Spleen (tissue), 11 donors: Measurements from ENCODE around the gene NDUFS5. TPM values are rescaled to one million over a fixed set of nuclear protein-coding genes. Genes with fewer than 3 reads are reported as not detected.
"Not testable (repeated sequence)": the region's sequence is repeated elsewhere in the genome, so short reads cannot be mapped to it uniquely, and the experiment has no call there.

Experiments used
- DNase-seq: peaks from one replicate; pipeline ENCODE4 v3.0.0-alpha.2; 2020
- H3K27ac ChIP-seq, 8 donors: fragments of 200-600 bp; sonication (generic) in 7 of 8; 1 replicate in 4 of 8; 2 replicates in 4 of 8; pipeline versions ENCODE4 v1.5.0 to v1.8.0; 2016 to 2021; ENCODE audit warnings: inconsistent platforms in 4 of 8, mild to moderate bottlenecking in 4 of 8, moderate library complexity in 1 of 8
- H3K27me3 ChIP-seq, 7 donors: fragments of 200-600 bp; sonication (generic) in 6 of 7; replicated peaks in 1 of 7; 1 replicate in 4 of 7; 2 replicates in 3 of 7; pipeline versions ENCODE4 v1.5.0 to v1.8.0; 2016 to 2021; ENCODE audit warnings: inconsistent platforms in 3 of 7, mild to moderate bottlenecking in 1 of 7
- H3K36me3 ChIP-seq, 6 donors: fragments of 200-600 bp; sonication (generic) in 5 of 6; 1 replicate in 4 of 6; 2 replicates in 2 of 6; pipeline versions ENCODE4 v1.5.0 to v1.8.0; 2016 to 2021; ENCODE audit warnings: inconsistent platforms in 2 of 6
- H3K4me1 ChIP-seq, 6 donors: fragments of 200-600 bp; sonication (generic) in 5 of 6; 1 replicate in 3 of 6; 2 replicates in 3 of 6; pipeline versions ENCODE4 v1.5.0 to v1.8.0; 2016 to 2021; ENCODE audit warnings: inconsistent platforms in 3 of 6
- H3K4me3 ChIP-seq, 8 donors: fragments of 200-600 bp; sonication (generic) in 7 of 8; 1 replicate in 4 of 8; 2 replicates in 4 of 8; pipeline versions ENCODE4 v1.5.0 to v1.8.0; 2016 to 2021; ENCODE audit warnings: inconsistent platforms in 4 of 8, mild to moderate bottlenecking in 4 of 8, moderate library complexity in 2 of 8
- H3K9me3 ChIP-seq, 8 donors: fragments of 200-600 bp; sonication (generic) in 7 of 8; 1 replicate in 4 of 8; 2 replicates in 4 of 8; pipeline versions ENCODE4 v1.5.0 to v1.8.0; 2016 to 2021; ENCODE audit warnings: inconsistent platforms in 4 of 8
- CTCF ChIP-seq, 11 experiments: fragments of 200-600 bp in 7 of 11; fragments of 450-650 bp in 4 of 11; sonication (generic) in 4 of 11; IDR thresholded peaks in 8 of 11; conservative IDR thresholded peaks in 3 of 11; 1 replicate in 7 of 11; 2 replicates in 4 of 11; pipeline versions ENCODE4 v1.4.0 to v1.8.0; 2016 to 2021; ENCODE audit warnings: antibody characterized with exemption in 11 of 11, inconsistent platforms in 4 of 11, mild to moderate bottlenecking in 1 of 11
- POLR2A ChIP-seq, 3 donors: fragments of 450-650 bp; IDR thresholded peaks; one replicate each; pipeline ENCODE4 v1.5.1; 2017; ENCODE audit warnings: antibody characterized with exemption in 3 of 3, mild to moderate bottlenecking in 1 of 3
- POLR2AphosphoS5 ChIP-seq, 3 donors: sonication (generic); formaldehyde crosslinking; IDR thresholded peaks; one replicate each; pipeline ENCODE4 v1.5.1; 2017; ENCODE audit warnings: antibody characterized with exemption in 3 of 3
- WGBS, 5 donors: extraction: QIAGEN DNeasy Blood & Tissue Kit in 3 of 5; methylation state at CpG; one replicate each; pipeline versions ENCODE4 v1.1.5 to v1.1.7; 2013 to 2018; 5-methylcytosine and 5-hydroxymethylcytosine counted together
- intact Hi-C: fragments of 100-400 bp; cut with DNase I; formaldehyde crosslinking; loops from one replicate; pipeline ENCODE4 v1.15.0; 2023; ENCODE audit warnings: low total_unique reads
- polyA plus RNA-seq, 3 donors: library from polyadenylated mRNA; stranded (reverse); fragments of 200-250 nt; gene quantifications; one replicate each; pipeline ENCODE4 v1.2.1, GENCODE V29; 2013
- total RNA-seq, 7 donors: library from RNA; depleted of rRNA in 3 of 7; stranded (reverse); fragments of >200 nt in 3 of 7; fragmentation: NEBNext Ultra II Directional in 4 of 7; extraction: Animal tissue kit (Norgen Biotek cat#: 25700) in 4 of 7; gene quantifications; one replicate each; pipeline versions ENCODE4 v1.1.0 to v1.2.1, GENCODE V29; 2016 to 2021
- donor health status: healthy with polysubstance abuse.
- donor health status: DM: no; HTN: no; CAD: no; lungs with moderate emphysema.
- donor health status: DM: no; HTN: no; CAD: no.
- donor health status: Bipolar disorder and iron deficiency.
- donor health status: healthy.
- donor health status: DM: no; HTN: no; CAD: no.
- donor health status: DM: yes; HTN: yes; CAD: no.

The NDUFS5 gene
- total and polyA plus RNA-seq, 10 donors: 89.7 to 338 (median 261) TPM

- DNase-seq: no peak
- 82 to 89% (median 83%) methylated on average over 5 of the region's 5 CpGs for WGBS, 5 donors
- no peak for TF ChIP-seq POLR2AphosphoS5 (IDR thresholded peaks at IDR 0.05)
- no peak for TF ChIP-seq CTCF (IDR thresholded peaks at IDR 0.05 in 8 of 11, conservative IDR thresholded peaks at IDR 0.05 in 3 of 11)
- no peak for TF ChIP-seq POLR2A (IDR thresholded peaks at IDR 0.05)
- H3K27ac ChIP-seq: no peak overlapping the region
- intact Hi-C loops: no loop called here
- no peaks in the 10 kb centered on the region for H3K9me3 ChIP-seq
- H3K27me3 ChIP-seq: no peaks in the 10 kb centered on the region
- H3K4me3 ChIP-seq: no peak overlapping the region
- peaks cover 0 to 21% (median 0%) of the 10 kb centered on the region in 6 donors for H3K36me3 ChIP-seq
- H3K4me1 ChIP-seq: no peaks in the 10 kb centered on the region
Observed at GRCh38 chr1:39017266-39017665, 8.9 kb upstream of the NDUFS5 start.

- H3K4me3 ChIP-seq, intact Hi-C loops, H3K27me3 ChIP-seq, H3K36me3 ChIP-seq, H3K27ac ChIP-seq, H3K9me3 ChIP-seq, DNase-seq, H3K4me1 ChIP-seq: not testable (repeated sequence)
- WGBS, 5 donors: 46 to 97% (median 86%) methylated on average over 1 of the region's 1 CpG
Observed at GRCh38 chr1:39020494-39020893, 5.7 kb upstream of the NDUFS5 start.

- Histone ChIP-seq H3K36me3 (no peaks in the 10 kb centered on the region), H3K27me3 (no peaks in the 10 kb centered on the region), H3K4me1 (peaks cover 3 to 8% (median 7%) of the 10 kb centered on the region in 6 donors), H3K27ac (no peak overlapping the region), H3K4me3 (no peak overlapping the region), H3K9me3 (no peaks in the 10 kb centered on the region)
- intact Hi-C loops: no loop called here
- WGBS, 5 donors: 54 to 91% (median 70%) methylated on average over 1 of the region's 1 CpG
- no peak for DNase-seq
- TF ChIP-seq POLR2AphosphoS5 (IDR thresholded peaks at IDR 0.05): no peak
- no peak for TF ChIP-seq POLR2A (IDR thresholded peaks at IDR 0.05)
- TF ChIP-seq CTCF (IDR thresholded peaks at IDR 0.05 in 8 of 11, conservative IDR thresholded peaks at IDR 0.05 in 3 of 11): no peak
Observed at GRCh38 chr1:39021426-39021825, 4.7 kb upstream of the NDUFS5 start.

- H3K36me3 ChIP-seq: peaks cover 0 to 1% (median 0%) of the 10 kb centered on the region in 6 donors
- DNase-seq: no peak
- no peak overlapping the region for H3K4me3 ChIP-seq
- 55 to 64% (median 61%) methylated on average over 1 of the region's 1 CpG for WGBS, 5 donors
- H3K27ac ChIP-seq: no peak overlapping the region
- no peaks in the 10 kb centered on the region for H3K27me3 ChIP-seq
- H3K4me1 ChIP-seq: peaks cover 3 to 22% (median 14%) of the 10 kb centered on the region in 6 donors
- no peak for TF ChIP-seq POLR2A (IDR thresholded peaks at IDR 0.05)
- no peak for TF ChIP-seq POLR2AphosphoS5 (IDR thresholded peaks at IDR 0.05)
- TF ChIP-seq CTCF (IDR thresholded peaks at IDR 0.05 in 8 of 11, conservative IDR thresholded peaks at IDR 0.05 in 3 of 11): no peak
- H3K9me3 ChIP-seq: no peaks in the 10 kb centered on the region
- intact Hi-C loops: no loop called here
Observed at GRCh38 chr1:39023140-39023539, 3.0 kb upstream of the NDUFS5 start.
